Neural cell (in vitro differentiated cells): ENCODE measurements around the gene SLC39A13. TPM values are rescaled to one million over a fixed set of nuclear protein-coding genes. Genes with fewer than 3 reads are reported as not detected.
A peak's percentile ranks its signal among the peaks of the same experiment; 100 is the strongest.

Experiments used
- H2AFZ ChIP-seq: fragments of 200-600, 300-800 bp; sonication (generic), shearing (Covaris generic); 2 replicates; pipeline ENCODE4 v1.6.0; 2014; ENCODE audit warnings: low read depth, mild to moderate bottlenecking, antibody characterized with exemption, low read length, moderate library complexity
- H3F3A ChIP-seq: fragments of 200-600 bp; shearing (Covaris generic); 2 replicates; pipeline ENCODE4 v1.6.1; 2016; ENCODE audit warnings: mild to moderate bottlenecking, moderate library complexity, mixed read lengths, antibody characterized with exemption, low read length; ENCODE audit not compliant: insufficient read depth, poor library complexity, severe bottlenecking
- H3K27ac ChIP-seq: fragments of 200-600, 300-800 bp; sonication (generic), shearing (Covaris generic); 2 replicates; pipeline ENCODE4 v1.5.1; 2014; ENCODE audit warnings: mild to moderate bottlenecking, low read length, moderate library complexity
- H3K27me3 ChIP-seq: fragments of 300-800, 200-600 bp; sonication (generic), shearing (Covaris generic); 2 replicates; pipeline ENCODE4 v1.6.0; 2014; ENCODE audit warnings: mild to moderate bottlenecking, low read depth, low read length, moderate library complexity; ENCODE audit not compliant: insufficient read depth
- H3K36me3 ChIP-seq: fragments of 300-800, 200-600 bp; sonication (generic), shearing (Covaris generic); 2 replicates; pipeline ENCODE4 v1.5.1; 2014; ENCODE audit warnings: mild to moderate bottlenecking, antibody characterized with exemption, low read length, moderate library complexity; ENCODE audit not compliant: insufficient read depth
- H3K4me2 ChIP-seq: fragments of 300-800, 200-600 bp; sonication (generic), shearing (Covaris generic); 2 replicates; pipeline ENCODE4 v1.6.0; 2014; ENCODE audit warnings: mild to moderate bottlenecking, low read length
- H3K4me3 ChIP-seq: fragments of 300-800, 200-600 bp; sonication (generic), shearing (Covaris generic); 2 replicates; pipeline ENCODE4 v1.5.1; 2014; ENCODE audit warnings: mild to moderate bottlenecking, low read length, moderate library complexity
- H3K79me2 ChIP-seq: fragments of 200-600 bp; shearing (Covaris generic); replicated peaks from 2 replicates; pipeline ENCODE4 v1.6.0; 2014; ENCODE audit warnings: mild to moderate bottlenecking, low read length, moderate library complexity; ENCODE audit not compliant: insufficient read depth
- H3K9ac ChIP-seq: fragments of 300-800, 200-600 bp; sonication (generic), shearing (Covaris generic); 2 replicates; pipeline ENCODE4 v1.6.1; 2016; ENCODE audit warnings: mild to moderate bottlenecking, low read length, mixed read lengths
- H3K9me2 ChIP-seq: fragments of 200-600 bp; shearing (Covaris generic); 2 replicates; pipeline ENCODE4 v1.6.1; 2016; ENCODE audit warnings: mild to moderate bottlenecking, low read length, mixed read lengths; ENCODE audit not compliant: insufficient read depth
- H3K9me3 ChIP-seq: fragments of 200-600, 300-800 bp; sonication (generic), shearing (Covaris generic); 2 replicates; pipeline ENCODE4 v1.6.1; 2016; ENCODE audit warnings: mild to moderate bottlenecking, mixed run types, low read length, moderate library complexity, mixed read lengths
- H4K20me1 ChIP-seq: fragments of 200-600 bp; shearing (Covaris generic); 2 replicates; pipeline ENCODE4 v1.6.1; 2016; ENCODE audit warnings: mild to moderate bottlenecking, mixed run types; ENCODE audit not compliant: insufficient read depth
- CTCF ChIP-seq: fragments of 450-650 bp; IDR thresholded peaks from 2 replicates; pipeline ENCODE4 v1.5.1; 2014; ENCODE audit warnings: antibody characterized with exemption, mild to moderate bottlenecking, moderate library complexity; ENCODE audit not compliant: poor library complexity, severe bottlenecking
- EP300 ChIP-seq: fragments of 450-650 bp; conservative IDR thresholded peaks from 2 replicates; pipeline ENCODE4 v1.6.1; 2014; ENCODE audit warnings: antibody characterized with exemption, mild to moderate bottlenecking, moderate library complexity; ENCODE audit not compliant: poor library complexity, severe bottlenecking
- EZH2 ChIP-seq: fragments of 200-600, 300-800 bp; shearing (Covaris generic), sonication (generic); IDR thresholded peaks from 2 replicates; pipeline ENCODE4 v1.6.1; 2014; ENCODE audit warnings: antibody characterized with exemption, low read length, borderline replicate concordance, mild to moderate bottlenecking; ENCODE audit not compliant: insufficient read depth, poor library complexity, severe bottlenecking
- MXI1 ChIP-seq: fragments of 450-650 bp; conservative IDR thresholded peaks from 2 replicates; pipeline ENCODE4 v1.6.1; 2014; ENCODE audit warnings: antibody characterized with exemption, mild to moderate bottlenecking; ENCODE audit not compliant: poor library complexity, severe bottlenecking
- POLR2AphosphoS5 ChIP-seq: IDR thresholded peaks from 2 replicates; pipeline ENCODE4 v1.6.1; 2012
- RAD21 ChIP-seq: fragments of 450-650 bp; conservative IDR thresholded peaks from 2 replicates; pipeline ENCODE4 v1.6.1; 2014; ENCODE audit warnings: antibody characterized with exemption, mild to moderate bottlenecking, moderate library complexity
- REST ChIP-seq: IDR thresholded peaks from 2 replicates; pipeline ENCODE4 v1.6.1; 2012; ENCODE audit warnings: borderline replicate concordance
- SMC3 ChIP-seq: fragments of 450-650 bp; conservative IDR thresholded peaks from 2 replicates; pipeline ENCODE4 v1.6.1; 2014; ENCODE audit warnings: antibody characterized with exemption, mild to moderate bottlenecking, moderate library complexity; ENCODE audit not compliant: poor library complexity
- TAF1 ChIP-seq: IDR thresholded peaks from 2 replicates; pipeline ENCODE4 v1.6.1; 2012; ENCODE audit warnings: low read depth
- polyA minus RNA-seq: library from RNA; depleted of rRNA, polyadenylated mRNA; stranded (reverse); fragments of >200 nt; gene quantifications from 2 replicates; pipeline ENCODE4 v1.2.3, GENCODE V29; 2014
- polyA plus RNA-seq: library from polyadenylated mRNA; depleted of rRNA; stranded (reverse); fragments of >200 nt; gene quantifications from 2 replicates; pipeline ENCODE4 v1.2.3, GENCODE V29; 2014

The SLC39A13 gene
- polyA plus RNA-seq (41.6 and 48.0 TPM in 2 replicates), polyA minus RNA-seq (13.9 and 15.3 TPM in 2 replicates)

GRCh38 chr11:47407746-47408590, at the start of gene SLC39A13:
Gene SLC39A13, plus strand, starts transcription at chr11:47408590. Its CDS starts 1,505 bp downstream, at chr11:47410095.
- TF ChIP-seq POLR2AphosphoS5 (peak; percentile 95), SMC3 (peak; percentile 78), EP300 (peak; percentile 66), REST (no peak), RAD21 (peak; percentile 86), EZH2 (no peak), CTCF (peak; percentile 95), MXI1 (peak; percentile 90), TAF1 (peak; percentile 82)
- Histone ChIP-seq H3K27ac (peak within 1 kb of the TSS; percentile 74), H3F3A (no peaks in the 10 kb centered on the region), H3K27me3 (no peaks in the 10 kb centered on the region), H3K9me2 (no peaks in the 10 kb centered on the region), H2AFZ (peak within 1 kb of the TSS; percentile 91), H3K9me3 (no peaks in the 10 kb centered on the region), H3K9ac (peak within 1 kb of the TSS; percentile 93), H3K36me3 (no peaks in the 10 kb centered on the region), H3K79me2 (peaks cover 7% of the 10 kb centered on the region), H3K4me3 (peak within 1 kb of the TSS; percentile 91), H3K4me2 (peak within 1 kb of the TSS; percentile 100), H4K20me1 (no peaks in the 10 kb centered on the region)

- H3K4me2 ChIP-seq = no peak overlapping the region
- no peaks in the 10 kb centered on the region for H3K9me2 ChIP-seq
- no peaks in the 10 kb centered on the region for H4K20me1 ChIP-seq
- H3K36me3 ChIP-seq = no peaks in the 10 kb centered on the region
- H3K9me3 ChIP-seq = no peaks in the 10 kb centered on the region
- no peaks in the 10 kb centered on the region for H3K79me2 ChIP-seq
- H3F3A ChIP-seq = no peaks in the 10 kb centered on the region
- TF ChIP-seq EZH2 (no peak), REST (no peak), RAD21 (no peak), MXI1 (no peak), EP300 (no peak), TAF1 (no peak), CTCF (no peak), SMC3 (no peak), POLR2AphosphoS5 (no peak)
- H3K4me3 ChIP-seq = no peak overlapping the region
- no peaks in the 10 kb centered on the region for H3K27me3 ChIP-seq
- H3K27ac ChIP-seq = no peak overlapping the region
- H2AFZ ChIP-seq = no peak overlapping the region
- no peak overlapping the region for H3K9ac ChIP-seq
These were observed 49.7 kb upstream of the SLC39A13 start for GRCh38 chr11:47358731-47359051.
